ENCODE measurements around the gene LRRC23.

The LRRC23 gene

GRCh38 chr12:6936194-6936635 lies 31.6 kb downstream of the LRRC23 start:
- Histone ChIP-seq H3K9ac (ENCODE audit: low read depth in 1 of 2, low read length in 2 of 2) (no peak overlapping the region), H3K27me3 (ENCODE audit: control insufficient read depth in 1 of 2, insufficient read depth in 2 of 2, low read length in 2 of 2) (no peaks in the 10 kb centered on the region), H3K27ac (ENCODE audit: low read depth, low read length) (no peak overlapping the region), H3K9me3 (ENCODE audit: control insufficient read depth in 1 of 2, low read length in 2 of 2) (no peaks in the 10 kb centered on the region), H3K4me1 (ENCODE audit: control insufficient read depth in 1 of 2, insufficient read depth in 2 of 2, low read length in 2 of 2) (peaks cover 10 to 26% of the 10 kb centered on the region in 2 donors), H3K36me3 (ENCODE audit: control insufficient read depth in 1 of 2, insufficient read depth in 2 of 2, low read length in 2 of 2) (peaks cover 12 to 53% of the 10 kb centered on the region in 2 donors), H3K4me3 (ENCODE audit: low read depth in 1 of 2, low read length in 2 of 2) (no peak overlapping the region)

GRCh38 chr12:6936636-6937480 lies 32.2 kb downstream of the LRRC23 start:
- Histone ChIP-seq H3K9ac (ENCODE audit: low read depth in 1 of 2, low read length in 2 of 2) (peak overlapping the region; percentile 78 to 82), H3K9me3 (ENCODE audit: control insufficient read depth in 1 of 2, low read length in 2 of 2) (no peaks in the 10 kb centered on the region), H3K27ac (ENCODE audit: low read depth, low read length) (peak overlapping the region; percentile 88), H3K36me3 (ENCODE audit: control insufficient read depth in 1 of 2, insufficient read depth in 2 of 2, low read length in 2 of 2) (peaks cover 17 to 58% of the 10 kb centered on the region in 2 donors), H3K4me1 (ENCODE audit: control insufficient read depth in 1 of 2, insufficient read depth in 2 of 2, low read length in 2 of 2) (peaks cover 10 to 25% of the 10 kb centered on the region in 2 donors), H3K27me3 (ENCODE audit: control insufficient read depth in 1 of 2, insufficient read depth in 2 of 2, low read length in 2 of 2) (no peaks in the 10 kb centered on the region), H3K4me3 (ENCODE audit: low read depth in 1 of 2, low read length in 2 of 2) (peak overlapping the region; percentile 79 to 81)

GRCh38 chr12:6937481-6938352 lies 33.1 kb downstream of the LRRC23 start:
- H3K9ac ChIP-seq (ENCODE audit: low read depth in 1 of 2, low read length in 2 of 2), result peak overlapping the region; percentile 78 to 82
- no peaks in the 10 kb centered on the region for H3K27me3 ChIP-seq (ENCODE audit: control insufficient read depth in 1 of 2, insufficient read depth in 2 of 2, low read length in 2 of 2)
- peaks cover 17 to 58% of the 10 kb centered on the region in 2 donors for H3K36me3 ChIP-seq (ENCODE audit: control insufficient read depth in 1 of 2, insufficient read depth in 2 of 2, low read length in 2 of 2)
- peak overlapping the region; percentile 88 for H3K27ac ChIP-seq (ENCODE audit: low read depth, low read length)
- H3K9me3 ChIP-seq (ENCODE audit: control insufficient read depth in 1 of 2, low read length in 2 of 2), result no peaks in the 10 kb centered on the region
- peak overlapping the region; percentile 79 to 81 for H3K4me3 ChIP-seq (ENCODE audit: low read depth in 1 of 2, low read length in 2 of 2)
- H3K4me1 ChIP-seq (ENCODE audit: control insufficient read depth in 1 of 2, insufficient read depth in 2 of 2, low read length in 2 of 2), result peaks cover 10 to 27% of the 10 kb centered on the region in 2 donors

GRCh38 chr12:6938353-6939190 lies 34.0 kb downstream of the LRRC23 start:
- Histone ChIP-seq H3K9me3 (ENCODE audit: control insufficient read depth in 1 of 2, low read length in 2 of 2) (no peaks in the 10 kb centered on the region), H3K36me3 (ENCODE audit: control insufficient read depth in 1 of 2, insufficient read depth in 2 of 2, low read length in 2 of 2) (peaks cover 17 to 52% of the 10 kb centered on the region in 2 donors), H3K27ac (ENCODE audit: low read depth, low read length) (no peak overlapping the region), H3K9ac (ENCODE audit: low read depth in 1 of 2, low read length in 2 of 2) (peak overlapping the region in 1 of 2 donors; percentile 82), H3K4me3 (ENCODE audit: low read depth in 1 of 2, low read length in 2 of 2) (no peak overlapping the region), H3K4me1 (ENCODE audit: control insufficient read depth in 1 of 2, insufficient read depth in 2 of 2, low read length in 2 of 2) (peaks cover 10 to 31% of the 10 kb centered on the region in 2 donors), H3K27me3 (ENCODE audit: control insufficient read depth in 1 of 2, insufficient read depth in 2 of 2, low read length in 2 of 2) (no peaks in the 10 kb centered on the region)

GRCh38 chr12:6939191-6939540 lies 34.5 kb downstream of the LRRC23 start:
- peaks cover 17 to 46% of the 10 kb centered on the region in 2 donors for H3K36me3 ChIP-seq (ENCODE audit: control insufficient read depth in 1 of 2, insufficient read depth in 2 of 2, low read length in 2 of 2)

GRCh38 chr12:6941267-6941666 lies 36.6 kb downstream of the LRRC23 start:
- H3K4me3 ChIP-seq (ENCODE audit: low read depth in 1 of 2, low read length in 2 of 2), result no peak overlapping the region
- no peak overlapping the region for H3K27ac ChIP-seq (ENCODE audit: low read depth, low read length)
- H3K9ac ChIP-seq (ENCODE audit: low read depth in 1 of 2, low read length in 2 of 2), result peak overlapping the region in 1 of 2 donors; percentile 28
- no peaks in the 10 kb centered on the region for H3K27me3 ChIP-seq (ENCODE audit: control insufficient read depth in 1 of 2, insufficient read depth in 2 of 2, low read length in 2 of 2)
- no peaks in the 10 kb centered on the region for H3K9me3 ChIP-seq (ENCODE audit: control insufficient read depth in 1 of 2, low read length in 2 of 2)
- peaks cover 9 to 25% of the 10 kb centered on the region in 2 donors for H3K36me3 ChIP-seq (ENCODE audit: control insufficient read depth in 1 of 2, insufficient read depth in 2 of 2, low read length in 2 of 2)
- H3K4me1 ChIP-seq (ENCODE audit: control insufficient read depth in 1 of 2, insufficient read depth in 2 of 2, low read length in 2 of 2), result peaks cover 25 to 53% of the 10 kb centered on the region in 2 donors

More at GRCh38 chr12:6939191-6939540, 34.5 kb downstream of the LRRC23 start:
- Histone ChIP-seq H3K9me3 (ENCODE audit: control insufficient read depth in 1 of 2, low read length in 2 of 2) (no peaks in the 10 kb centered on the region), H3K4me1 (ENCODE audit: control insufficient read depth in 1 of 2, insufficient read depth in 2 of 2, low read length in 2 of 2) (peaks cover 10 to 32% of the 10 kb centered on the region in 2 donors), H3K27me3 (ENCODE audit: control insufficient read depth in 1 of 2, insufficient read depth in 2 of 2, low read length in 2 of 2) (no peaks in the 10 kb centered on the region), H3K9ac (ENCODE audit: low read depth in 1 of 2, low read length in 2 of 2) (no peak overlapping the region), H3K27ac (ENCODE audit: low read depth, low read length) (no peak overlapping the region), H3K4me3 (ENCODE audit: low read depth in 1 of 2, low read length in 2 of 2) (no peak overlapping the region)

GRCh38 chr12:6941782-6942181 lies 37.2 kb downstream of the LRRC23 start:
- H3K27ac ChIP-seq (ENCODE audit: low read depth, low read length), result no peak overlapping the region
- H3K4me1 ChIP-seq (ENCODE audit: control insufficient read depth in 1 of 2, insufficient read depth in 2 of 2, low read length in 2 of 2), result peaks cover 27 to 55% of the 10 kb centered on the region in 2 donors
- no peak overlapping the region for H3K9ac ChIP-seq (ENCODE audit: low read depth in 1 of 2, low read length in 2 of 2)
- H3K36me3 ChIP-seq (ENCODE audit: control insufficient read depth in 1 of 2, insufficient read depth in 2 of 2, low read length in 2 of 2), result peaks cover 9 to 20% of the 10 kb centered on the region in 2 donors
- H3K9me3 ChIP-seq (ENCODE audit: control insufficient read depth in 1 of 2, low read length in 2 of 2), result no peaks in the 10 kb centered on the region
- no peak overlapping the region for H3K4me3 ChIP-seq (ENCODE audit: low read depth in 1 of 2, low read length in 2 of 2)
- no peaks in the 10 kb centered on the region for H3K27me3 ChIP-seq (ENCODE audit: control insufficient read depth in 1 of 2, insufficient read depth in 2 of 2, low read length in 2 of 2)

- H3K9me3 ChIP-seq (ENCODE audit: control insufficient read depth in 1 of 2, low read length in 2 of 2), result no peaks in the 10 kb centered on the region
- H3K27me3 ChIP-seq (ENCODE audit: control insufficient read depth in 1 of 2, insufficient read depth in 2 of 2, low read length in 2 of 2), result no peaks in the 10 kb centered on the region
- H3K27ac ChIP-seq (ENCODE audit: low read depth, low read length), result peak overlapping the region; percentile 95
- peaks cover 9 to 20% of the 10 kb centered on the region in 2 donors for H3K36me3 ChIP-seq (ENCODE audit: control insufficient read depth in 1 of 2, insufficient read depth in 2 of 2, low read length in 2 of 2)
- H3K4me3 ChIP-seq (ENCODE audit: low read depth in 1 of 2, low read length in 2 of 2), result no peak overlapping the region
- H3K4me1 ChIP-seq (ENCODE audit: control insufficient read depth in 1 of 2, insufficient read depth in 2 of 2, low read length in 2 of 2), result peaks cover 28 to 55% of the 10 kb centered on the region in 2 donors
- H3K9ac ChIP-seq (ENCODE audit: low read depth in 1 of 2, low read length in 2 of 2), result no peak overlapping the region
Observed at GRCh38 chr12:6942331-6942665, 37.7 kb downstream of the LRRC23 start.

- Histone ChIP-seq H3K27ac (ENCODE audit: low read depth, low read length) (peak overlapping the region; percentile 95), H3K36me3 (ENCODE audit: control insufficient read depth in 1 of 2, insufficient read depth in 2 of 2, low read length in 2 of 2) (peaks cover 9 to 20% of the 10 kb centered on the region in 2 donors), H3K27me3 (ENCODE audit: control insufficient read depth in 1 of 2, insufficient read depth in 2 of 2, low read length in 2 of 2) (no peaks in the 10 kb centered on the region), H3K4me1 (ENCODE audit: control insufficient read depth in 1 of 2, insufficient read depth in 2 of 2, low read length in 2 of 2) (peaks cover 26 to 49% of the 10 kb centered on the region in 2 donors), H3K9ac (ENCODE audit: low read depth in 1 of 2, low read length in 2 of 2) (peak overlapping the region; percentile 82 to 99), H3K9me3 (ENCODE audit: control insufficient read depth in 1 of 2, low read length in 2 of 2) (no peaks in the 10 kb centered on the region), H3K4me3 (ENCODE audit: low read depth in 1 of 2, low read length in 2 of 2) (peak overlapping the region in 1 of 2 donors; percentile 95)
Observed at GRCh38 chr12:6943389-6943721, 38.7 kb downstream of the LRRC23 start.
